GM10266 (cell line): ENCODE measurements around the gene CASP7.
"Not testable (repeated sequence)": the region's sequence is repeated elsewhere in the genome, so short reads cannot be mapped to it uniquely, and the experiment has no call there.

Source experiments
- DNase-seq: peaks from one replicate; pipeline ENCODE4 v3.0.0; 2012; ENCODE audit errors: extremely low spot score
- TF ChIP-seq, protein P1 (sequence below): IDR thresholded peaks from 2 replicates; pipeline ENCODE4 v1.5.1; 2012; ENCODE audit warnings: mild to moderate bottlenecking, low read depth; ENCODE audit not compliant: control insufficient read depth, insufficient read depth; ENCODE audit errors: missing control alignments

The CASP7 gene

DNA sequence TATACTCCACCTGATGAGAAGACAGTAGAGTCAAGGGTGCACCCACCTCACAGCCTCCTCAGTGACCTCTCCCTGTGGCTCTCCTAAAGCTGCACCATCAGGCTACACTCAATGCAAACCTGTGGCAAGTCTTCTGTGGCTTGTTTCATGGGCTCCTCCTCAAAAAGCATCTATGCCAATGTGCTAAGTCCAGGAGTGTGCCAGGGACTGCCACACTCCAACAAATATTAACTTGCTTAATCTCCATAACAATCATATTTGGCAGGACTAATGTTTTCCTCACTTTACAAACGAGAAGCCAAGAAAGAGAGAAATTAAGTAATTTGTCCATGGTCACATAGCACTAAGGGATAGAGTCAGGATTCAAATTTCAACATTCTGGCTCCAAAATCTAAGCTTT lies 27.8 kb upstream of the CASP7 start:
- TF ChIP-seq, protein P1, sequence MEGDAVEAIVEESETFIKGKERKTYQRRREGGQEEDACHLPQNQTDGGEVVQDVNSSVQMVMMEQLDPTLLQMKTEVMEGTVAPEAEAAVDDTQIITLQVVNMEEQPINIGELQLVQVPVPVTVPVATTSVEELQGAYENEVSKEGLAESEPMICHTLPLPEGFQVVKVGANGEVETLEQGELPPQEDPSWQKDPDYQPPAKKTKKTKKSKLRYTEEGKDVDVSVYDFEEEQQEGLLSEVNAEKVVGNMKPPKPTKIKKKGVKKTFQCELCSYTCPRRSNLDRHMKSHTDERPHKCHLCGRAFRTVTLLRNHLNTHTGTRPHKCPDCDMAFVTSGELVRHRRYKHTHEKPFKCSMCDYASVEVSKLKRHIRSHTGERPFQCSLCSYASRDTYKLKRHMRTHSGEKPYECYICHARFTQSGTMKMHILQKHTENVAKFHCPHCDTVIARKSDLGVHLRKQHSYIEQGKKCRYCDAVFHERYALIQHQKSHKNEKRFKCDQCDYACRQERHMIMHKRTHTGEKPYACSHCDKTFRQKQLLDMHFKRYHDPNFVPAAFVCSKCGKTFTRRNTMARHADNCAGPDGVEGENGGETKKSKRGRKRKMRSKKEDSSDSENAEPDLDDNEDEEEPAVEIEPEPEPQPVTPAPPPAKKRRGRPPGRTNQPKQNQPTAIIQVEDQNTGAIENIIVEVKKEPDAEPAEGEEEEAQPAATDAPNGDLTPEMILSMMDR, result no peak
- no peak for DNase-seq

GRCh38 chr10:113652456-113652855 lies 27.3 kb upstream of the CASP7 start:
- not testable (repeated sequence) for DNase-seq

- no peak for DNase-seq
- TF ChIP-seq, protein P1, result no peak
Observed at GRCh38 chr10:113656896-113657295, 22.8 kb upstream of the CASP7 start.

DNA sequence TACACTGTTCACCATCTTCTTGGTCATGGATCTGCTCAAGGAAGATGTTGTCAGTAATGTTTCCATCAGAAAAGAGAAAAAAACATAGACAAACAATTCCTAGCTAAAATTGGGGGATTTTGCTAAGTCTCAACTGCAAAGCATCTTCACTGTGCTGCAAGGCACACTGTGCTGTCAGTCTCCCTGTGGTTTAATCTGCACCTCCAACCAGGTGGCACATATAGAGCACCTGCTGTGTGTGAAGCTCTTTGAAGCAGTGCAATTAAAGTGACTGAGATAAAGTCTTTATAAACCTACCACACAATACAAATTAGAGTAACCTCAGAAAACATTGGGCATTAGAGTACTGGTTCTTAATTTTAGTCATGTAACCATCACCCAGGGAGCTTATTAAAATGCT lies 22.2 kb upstream of the CASP7 start:
- TF ChIP-seq, protein P1, result no peak
- DNase-seq, result no peak

DNA sequence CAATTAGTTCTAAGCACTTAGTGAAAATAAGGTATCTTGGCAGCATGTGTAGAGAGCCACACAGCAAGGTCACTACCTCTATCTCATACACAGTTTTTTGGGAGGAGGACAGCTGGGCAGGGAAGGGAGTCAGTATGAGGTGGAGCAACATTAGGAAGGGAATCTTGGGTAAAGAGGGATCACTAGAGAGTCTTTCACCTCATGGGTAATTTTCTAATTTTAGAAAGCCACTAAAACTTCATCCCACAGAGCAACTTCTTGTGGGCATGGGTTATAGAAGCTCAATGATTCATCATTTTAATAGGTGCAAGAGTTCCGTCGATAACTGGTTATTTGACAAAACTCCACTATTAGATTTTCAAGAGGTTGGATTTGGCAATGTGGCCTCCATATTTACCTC lies 18.4 kb upstream of the CASP7 start:
- no peak for DNase-seq
- TF ChIP-seq, protein P1, result no peak

DNA sequence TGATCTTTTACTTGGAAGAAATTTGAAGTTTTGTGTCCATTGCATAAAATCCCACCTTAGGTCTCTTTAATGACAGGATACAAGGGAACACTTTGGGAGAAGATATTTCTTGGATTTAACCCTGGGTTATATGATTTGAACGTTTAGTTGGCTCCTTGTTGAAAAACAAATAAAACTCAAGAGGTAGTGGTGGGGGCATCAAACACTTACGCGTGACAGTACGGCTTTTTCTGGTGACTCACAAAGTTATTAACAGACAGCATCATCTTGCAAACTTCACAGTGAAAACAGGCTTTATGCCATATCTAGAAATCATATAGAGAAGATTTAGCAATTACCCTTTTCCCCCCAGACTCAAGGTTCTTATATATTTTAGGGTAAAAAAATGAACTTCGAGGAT lies 16.6 kb upstream of the CASP7 start:
- TF ChIP-seq, protein P1, result no peak
- DNase-seq, result no peak

- TF ChIP-seq, protein P1, result no peak
- no peak for DNase-seq
Observed at GRCh38 chr10:113663908-113664307, 15.8 kb upstream of the CASP7 start, which contains the start of gene NRAP. Gene NRAP, minus strand, starts transcription at chr10:113664041. Its CDS starts 159 bp downstream, at chr10:113663882.

GRCh38 chr10:113665352-113665751 lies 14.4 kb upstream of the CASP7 start:
- TF ChIP-seq, protein P1, result no peak
- DNase-seq, result no peak
